Amygdala (tissue), 56 donors: ENCODE results near the gene ERC1.
"Not testable (repeated sequence)": the region's sequence is repeated elsewhere in the genome, so short reads cannot be mapped to it uniquely, and the experiment has no call there.

ENCODE experiments used
- DNase-seq, 56 donors: peaks; one replicate each; lab custom pipeline; 2025; lab: John Stamatoyannopoulos, UW

The ERC1 gene

DNA sequence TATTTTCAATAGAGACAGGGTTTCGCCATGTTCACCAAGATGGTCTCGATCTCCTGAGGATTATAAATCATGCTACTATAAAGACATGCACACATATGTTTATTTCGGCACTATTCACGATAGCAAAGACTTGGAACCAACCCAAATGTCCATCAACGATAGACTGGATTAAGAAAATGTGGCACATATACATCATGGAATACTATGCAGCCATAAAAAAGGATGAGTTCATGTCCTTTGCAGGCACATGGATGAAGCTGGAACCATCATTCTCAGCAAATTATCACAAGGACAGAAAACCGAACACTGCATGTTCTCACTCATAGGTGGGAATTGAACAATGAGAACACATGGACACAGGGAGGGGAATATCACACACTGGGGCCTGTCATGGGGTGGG, 350.2 kb downstream of the ERC1 start:
- DNase-seq: not testable (repeated sequence)

DNA sequence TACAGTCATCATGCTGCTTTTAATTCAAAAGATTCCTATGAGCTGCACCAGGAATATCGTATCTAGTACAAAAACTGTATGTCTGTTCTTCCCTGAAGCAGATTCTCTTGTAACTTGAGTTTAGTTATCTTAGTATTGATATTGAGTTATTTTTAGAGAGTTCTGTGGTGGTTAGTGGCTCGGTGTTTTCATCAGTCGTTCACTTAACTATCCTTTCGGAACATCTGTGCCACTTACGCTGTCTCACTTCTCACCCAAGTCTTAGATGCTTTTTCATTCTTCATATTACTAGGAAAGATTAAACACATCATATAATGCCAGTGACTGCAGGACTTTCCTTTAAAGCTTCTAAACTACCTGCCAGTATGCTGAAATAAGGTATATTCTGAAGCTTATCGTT, 352.4 kb downstream of the ERC1 start:
- no peak for DNase-seq

- DNase-seq: no peak
Observed at GRCh38 chr12:1344245-1344644, 353.2 kb downstream of the ERC1 start.

DNA sequence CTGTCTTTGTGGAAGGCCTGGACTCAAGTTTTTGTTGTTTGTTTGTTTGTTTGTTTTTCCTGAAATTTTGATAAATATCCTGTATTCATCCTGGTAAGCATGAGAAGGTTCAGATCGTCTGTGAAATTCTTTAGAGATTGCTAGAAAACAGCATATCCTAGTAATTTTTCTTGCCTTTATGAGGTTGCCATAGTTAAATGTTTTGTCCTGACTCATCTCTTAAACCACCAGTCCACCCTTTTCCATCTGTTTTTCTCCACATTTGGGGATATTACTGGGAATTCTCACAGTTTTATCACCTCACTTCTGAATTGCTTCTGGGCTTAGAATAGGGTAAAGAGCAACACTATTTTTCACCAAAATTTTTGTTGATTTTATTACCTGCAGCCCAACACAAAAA, 355.1 kb downstream of the ERC1 start:
- no peak for DNase-seq

DNA sequence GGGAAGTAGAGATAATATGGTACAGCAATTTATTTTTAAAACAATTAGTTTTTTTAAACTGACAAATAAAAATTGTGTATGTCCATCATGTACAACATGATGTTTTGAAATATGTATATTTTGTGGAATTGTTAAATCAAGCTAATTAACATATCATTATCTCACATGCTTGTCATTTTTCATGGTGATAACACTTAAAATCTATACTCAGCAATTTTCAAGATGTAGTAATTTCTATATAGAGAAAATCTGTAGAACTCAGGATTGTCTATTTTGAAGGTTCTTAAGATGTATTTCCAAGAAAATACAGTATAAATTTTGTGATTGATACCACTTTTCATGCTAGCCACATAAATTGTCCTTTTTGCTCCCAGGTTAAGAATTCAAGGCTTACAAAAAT, 356.3 kb downstream of the ERC1 start:
- no peak for DNase-seq

DNA sequence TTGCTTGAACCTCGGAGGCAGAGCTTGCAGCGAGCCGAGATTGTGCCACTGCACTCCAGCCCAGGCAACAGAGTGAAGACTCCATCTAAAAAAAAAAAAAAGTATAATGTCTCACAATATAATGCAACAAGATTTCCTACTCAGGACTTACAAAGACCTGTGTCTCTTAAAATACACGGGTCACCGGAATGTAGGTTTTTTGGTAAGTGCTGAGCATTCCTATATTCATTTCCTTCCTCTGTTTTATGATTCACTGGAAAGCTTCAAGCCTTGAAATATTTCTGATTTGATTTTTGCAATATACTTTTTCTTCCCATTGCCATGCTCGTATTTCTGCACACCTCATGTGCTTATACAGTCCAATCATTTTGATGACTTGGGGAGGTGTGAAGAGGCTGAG, 357.6 kb downstream of the ERC1 start:
- DNase-seq: no peak

DNA sequence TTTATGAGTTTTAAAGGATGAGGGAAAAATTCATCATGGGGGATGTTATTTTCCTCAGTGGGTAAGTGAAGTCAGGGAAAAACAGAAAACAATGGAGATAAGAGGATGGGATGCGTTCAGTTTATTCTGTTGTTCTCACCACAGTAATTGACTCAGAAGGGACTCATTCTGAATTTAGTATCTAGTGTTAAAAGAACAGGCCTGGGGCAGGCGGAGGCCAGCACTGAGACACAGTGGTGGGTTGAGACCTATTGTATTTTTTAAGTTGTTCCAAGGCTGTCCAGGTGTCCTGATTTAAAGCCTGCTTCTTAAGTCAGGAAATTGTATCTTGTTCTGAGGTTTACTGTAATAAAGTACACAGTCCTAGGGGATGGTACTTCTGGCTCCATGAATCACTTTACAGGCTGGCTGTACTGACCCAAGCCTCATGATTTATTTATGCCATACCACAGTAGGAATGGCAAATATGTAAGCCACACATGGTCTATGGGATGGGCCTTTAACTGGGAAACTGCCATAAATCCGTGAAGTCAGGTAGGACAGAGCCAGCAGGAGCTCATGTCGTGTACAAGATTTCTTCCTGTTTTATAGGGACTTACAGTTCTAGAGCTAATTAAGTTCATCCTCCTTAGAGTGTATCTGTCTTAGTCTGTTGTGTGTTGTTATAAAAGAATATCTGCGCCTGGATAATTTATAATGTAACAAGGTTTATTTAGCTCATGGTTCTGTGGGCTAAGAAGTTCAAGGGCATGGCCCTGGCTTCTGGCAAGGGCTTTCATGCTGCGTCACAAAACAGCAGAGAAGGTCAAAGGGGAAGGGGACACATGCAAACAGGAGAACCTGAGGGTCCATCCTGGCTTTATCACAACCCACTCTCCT, 359.3 kb downstream of the ERC1 start:
- no peak for DNase-seq

DNA sequence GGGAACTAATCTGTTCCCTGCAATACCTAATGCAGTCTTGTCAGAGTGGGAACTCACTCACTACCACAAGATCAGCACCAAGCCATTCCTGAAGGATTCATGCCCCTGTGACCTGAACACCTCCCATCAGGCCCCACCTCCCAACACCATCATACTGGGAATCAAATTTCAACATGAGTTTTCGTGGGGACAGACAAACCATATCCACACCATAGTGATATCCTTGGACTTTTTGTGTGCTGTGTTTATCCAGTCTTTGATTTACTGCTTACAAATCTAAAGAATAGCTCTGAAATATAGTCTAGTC, 359.9 kb downstream of the ERC1 start:
- no peak for DNase-seq

- no peak for DNase-seq
Observed at GRCh38 chr12:1351926-1352325, 360.9 kb downstream of the ERC1 start.

- no peak for DNase-seq
Observed at GRCh38 chr12:1353451-1353850, 362.4 kb downstream of the ERC1 start.

DNA sequence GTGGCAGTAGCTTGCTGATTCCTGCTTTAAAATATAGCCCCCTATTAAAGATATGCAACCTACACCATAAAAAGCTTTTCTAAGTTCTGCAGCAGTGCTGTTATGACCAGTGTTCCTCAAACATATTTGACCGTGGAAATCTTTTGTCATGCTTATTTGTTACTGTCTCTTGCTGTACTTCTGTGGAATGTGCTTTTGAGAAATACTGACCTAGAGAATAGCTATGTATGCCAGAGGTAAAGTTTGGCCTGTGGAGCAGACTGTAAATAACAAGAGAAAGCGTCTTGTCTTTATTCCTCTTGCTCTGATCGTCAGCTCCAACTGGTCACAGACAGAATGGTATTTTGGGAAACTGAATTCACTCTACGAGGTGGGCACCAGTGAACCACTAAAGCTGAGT, 364.4 kb downstream of the ERC1 start:
- DNase-seq: no peak

- DNase-seq: not testable (repeated sequence)
Observed at GRCh38 chr12:1355871-1356270, 364.8 kb downstream of the ERC1 start.

- DNase-seq: no peak
Observed at GRCh38 chr12:1356285-1356684, 365.3 kb downstream of the ERC1 start.

- no peak for DNase-seq
Observed at GRCh38 chr12:1357171-1357570, 366.1 kb downstream of the ERC1 start.

DNA sequence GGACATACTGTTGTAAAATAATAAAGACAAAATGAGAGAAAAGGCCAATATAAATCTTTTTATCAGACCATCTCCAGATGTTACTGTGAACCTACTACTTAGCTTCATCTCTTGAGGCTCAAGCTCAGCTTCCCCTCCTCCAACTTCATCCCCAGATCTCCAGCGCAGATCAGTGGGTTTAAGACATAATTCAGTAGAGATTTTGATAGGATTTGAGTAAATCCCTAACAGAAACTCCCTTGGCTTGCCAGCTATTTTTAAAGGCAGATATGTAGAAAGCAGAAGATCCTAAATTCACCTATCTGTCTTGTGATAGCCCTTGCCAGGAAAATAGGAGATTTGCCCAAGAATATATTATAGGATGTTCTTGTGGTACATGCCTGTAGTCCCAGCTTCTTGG, 366.7 kb downstream of the ERC1 start:
- no peak for DNase-seq

GRCh38 chr12:1360441-1361210, 369.6 kb downstream of the ERC1 start:
- no peak for DNase-seq

DNA sequence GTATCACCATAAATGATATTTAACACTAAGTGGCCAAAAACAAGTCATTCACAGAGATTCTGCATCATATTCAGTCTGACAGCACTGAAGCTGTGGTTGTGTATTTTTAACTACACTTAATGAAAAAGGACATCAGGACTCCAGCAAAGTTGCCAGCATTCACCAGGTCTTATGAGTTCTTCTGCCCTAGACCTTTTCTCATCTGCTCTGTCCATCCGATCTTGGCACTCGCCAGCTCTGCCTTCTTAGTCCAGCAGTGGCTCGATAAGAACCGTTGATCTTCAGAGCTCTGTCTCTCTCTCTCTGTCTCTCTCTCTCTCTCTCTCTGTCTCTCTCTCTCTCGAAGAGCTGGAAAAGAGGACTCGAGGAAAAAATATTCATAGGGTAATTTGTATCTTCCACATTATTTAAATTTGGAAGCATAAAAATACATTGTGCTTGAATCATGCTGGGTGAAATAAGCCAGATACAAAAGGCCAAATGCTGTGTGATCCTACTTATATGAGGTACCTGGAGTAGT, 371.2 kb downstream of the ERC1 start:
- DNase-seq: no peak

GRCh38 chr12:1365703-1366102, 374.7 kb downstream of the ERC1 start:
- DNase-seq: no peak

DNA sequence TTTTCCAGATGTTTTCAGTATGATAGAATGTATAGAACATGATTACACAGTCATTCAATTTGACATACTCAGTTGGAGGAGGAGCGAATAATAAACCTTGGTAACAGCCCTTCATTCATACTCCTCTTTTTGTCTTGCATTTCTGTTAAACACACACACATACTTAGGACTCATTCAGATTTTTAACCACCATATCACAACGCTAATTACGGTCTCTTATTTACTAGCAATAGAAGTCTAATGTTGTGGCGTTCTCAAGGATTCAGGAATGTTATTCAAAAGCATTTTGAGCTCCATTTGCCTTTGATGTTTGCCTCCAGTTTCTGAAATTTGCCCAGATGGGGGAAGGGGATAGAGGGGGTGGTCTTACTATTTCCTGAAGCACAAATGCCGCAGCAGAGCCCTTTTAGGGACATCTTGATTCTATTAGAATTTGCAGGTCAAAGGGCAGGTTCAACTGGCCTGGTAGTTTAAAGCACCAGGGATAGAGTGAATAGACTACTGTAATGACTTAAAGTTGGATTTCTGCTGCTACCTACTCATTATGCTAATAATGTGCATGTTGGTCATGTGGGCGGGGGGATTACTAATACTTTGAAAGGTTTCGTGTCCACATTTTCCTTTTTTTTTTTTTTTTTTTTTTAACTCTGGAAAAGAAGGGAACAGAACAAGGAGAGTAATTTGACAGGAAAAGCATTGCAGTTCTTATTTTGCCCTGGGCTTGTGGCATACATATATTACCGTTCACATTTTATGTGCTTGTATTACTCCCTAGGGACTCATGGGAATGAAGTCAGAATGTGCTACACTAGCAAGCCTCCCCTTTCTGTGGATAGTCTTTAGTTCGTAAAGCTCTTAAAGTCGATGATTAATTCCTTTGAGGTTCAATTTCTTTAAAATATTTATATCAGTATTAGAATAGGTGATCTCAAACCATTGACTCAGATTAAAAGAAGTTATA, 376.6 kb downstream of the ERC1 start:
- DNase-seq: no peak

- DNase-seq: no peak
Observed at GRCh38 chr12:1369460-1369859, 378.4 kb downstream of the ERC1 start.
